Stimulated activated naive CD8-positive, alpha-beta T cell treated with anti-CD3 and anti-CD28 coated beads, Interleukin-15, Interleukin-2, amounts not matched to agents 100 U/mL and 50 U/mL, for 24 hours (primary cell): Measurements from ENCODE around the gene FAM118B.

Source experiments
- ATAC-seq: fragments of 150-1000 bp; cut with Tn5 transposase; one replicate; pipeline ENCODE4 v1.10.0; 2021
- DNase-seq: peaks from one replicate; pipeline ENCODE4 v3.0.0; 2021

The FAM118B gene

DNA sequence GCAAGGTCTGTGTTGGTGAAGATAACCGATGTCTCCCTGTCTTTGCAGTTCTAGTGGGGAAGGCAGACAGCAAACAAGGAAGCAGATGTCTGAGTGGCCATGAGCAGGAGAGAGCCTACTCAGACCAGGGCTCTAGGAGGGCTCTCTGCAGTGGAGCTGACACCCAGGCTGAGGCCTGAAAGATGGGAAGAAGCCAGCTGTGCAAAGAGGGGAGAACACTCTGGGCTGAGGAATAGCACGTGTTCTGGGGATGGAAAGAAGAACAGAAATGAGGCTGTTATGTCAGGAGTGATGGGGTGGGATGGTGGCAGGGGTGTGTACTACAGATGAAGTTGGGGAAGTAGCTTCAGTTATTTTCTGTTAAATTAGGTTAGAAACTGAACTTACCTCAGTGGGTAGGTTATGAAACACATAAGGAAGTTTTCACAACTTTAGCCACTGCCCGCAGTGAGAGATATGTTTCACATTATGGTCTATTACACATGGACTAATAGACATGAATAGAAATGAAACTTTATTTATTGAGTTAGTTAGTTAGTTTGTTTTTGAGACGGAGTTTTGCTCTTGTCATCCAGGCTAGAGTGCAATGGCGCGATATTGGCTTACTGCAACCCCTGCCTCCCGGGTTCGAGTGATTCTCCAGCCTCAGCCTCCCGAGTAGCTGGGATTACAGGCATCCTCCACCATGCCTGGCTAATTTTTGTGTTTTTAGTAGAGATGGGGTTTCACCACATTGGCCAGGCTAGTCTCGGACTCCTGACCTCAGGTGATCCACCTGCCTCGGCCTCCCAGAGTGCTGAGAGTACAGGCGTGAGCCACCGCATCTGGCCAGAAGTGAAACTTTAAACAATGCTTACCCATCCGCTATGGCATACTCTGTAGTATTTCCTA lies 100.1 kb downstream of the FAM118B start:
- ATAC-seq: no peak
- no peak for DNase-seq
